ENCODE results near the gene NOM1.

NOM1 gene

GRCh38 chr7:157017603-157018327 lies 68.3 kb downstream of the NOM1 start:
- DNase-seq (ENCODE audit: low read depth in 3 of 3): no peak

DNA sequence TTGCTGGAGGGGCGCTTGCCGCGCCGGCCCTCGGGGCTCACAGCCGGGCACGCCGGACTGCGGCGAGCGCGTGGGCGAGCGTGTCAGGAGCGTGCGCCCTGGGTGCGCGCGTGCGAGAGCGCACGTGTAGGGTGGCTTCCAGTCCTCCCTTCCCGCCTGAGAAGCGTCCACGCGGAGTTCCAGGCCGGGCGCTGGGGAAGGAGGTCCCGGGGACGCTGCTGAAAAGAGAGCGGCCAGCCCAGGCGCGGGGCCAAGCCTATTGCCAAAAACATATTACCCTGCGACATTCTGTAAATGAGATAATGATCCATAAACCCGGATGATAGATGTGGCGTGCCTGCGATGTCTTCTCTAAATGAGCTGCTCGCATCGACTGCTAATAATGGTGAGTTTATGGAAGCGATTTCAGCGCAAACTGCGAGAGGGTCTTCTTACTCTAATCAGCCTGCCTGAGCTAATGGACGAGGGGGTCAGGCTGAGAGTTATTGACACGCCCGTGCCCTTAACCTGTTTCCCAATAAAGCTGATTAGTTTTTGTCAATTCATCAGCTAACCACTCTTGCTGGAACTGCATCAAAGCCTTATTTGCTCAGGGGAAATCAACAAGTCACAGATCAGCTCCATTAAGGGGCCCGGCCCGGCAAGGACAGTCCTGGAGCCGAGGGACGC lies 69.0 kb downstream of the NOM1 start:
- DNase-seq (ENCODE audit: low read depth in 3 of 3): no peak

DNA sequence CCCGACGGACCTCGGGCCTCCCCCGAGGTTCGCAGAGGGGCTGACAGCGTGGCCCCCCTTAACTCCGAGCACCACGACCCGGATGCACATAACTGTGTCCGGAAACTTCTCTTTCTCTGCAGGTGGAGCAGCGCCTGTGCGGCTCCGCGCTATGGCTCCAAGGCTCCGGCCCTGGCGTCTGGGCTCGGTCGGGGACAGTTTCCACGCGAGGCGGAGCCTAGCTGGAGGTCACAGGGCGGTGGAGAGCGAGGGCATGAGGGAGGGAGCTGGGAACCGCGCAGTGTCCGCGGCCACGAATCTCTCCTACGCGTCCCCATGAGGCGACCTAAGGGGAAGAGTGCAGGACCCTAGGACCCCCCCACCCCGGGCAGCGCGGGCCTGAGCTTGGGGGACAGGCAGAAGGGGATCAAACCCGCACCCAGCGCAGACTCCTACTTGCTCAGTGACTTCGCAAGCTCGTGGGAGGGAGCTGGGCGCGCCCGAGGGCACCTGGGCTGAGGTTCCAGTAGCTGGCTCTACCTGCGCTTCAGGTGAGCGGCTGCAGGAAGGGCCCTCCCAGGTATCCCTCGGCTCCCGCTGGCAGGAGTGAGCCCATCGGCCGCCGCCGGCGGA lies 69.6 kb downstream of the NOM1 start:
- no peak for DNase-seq (ENCODE audit: low read depth in 3 of 3)

DNA sequence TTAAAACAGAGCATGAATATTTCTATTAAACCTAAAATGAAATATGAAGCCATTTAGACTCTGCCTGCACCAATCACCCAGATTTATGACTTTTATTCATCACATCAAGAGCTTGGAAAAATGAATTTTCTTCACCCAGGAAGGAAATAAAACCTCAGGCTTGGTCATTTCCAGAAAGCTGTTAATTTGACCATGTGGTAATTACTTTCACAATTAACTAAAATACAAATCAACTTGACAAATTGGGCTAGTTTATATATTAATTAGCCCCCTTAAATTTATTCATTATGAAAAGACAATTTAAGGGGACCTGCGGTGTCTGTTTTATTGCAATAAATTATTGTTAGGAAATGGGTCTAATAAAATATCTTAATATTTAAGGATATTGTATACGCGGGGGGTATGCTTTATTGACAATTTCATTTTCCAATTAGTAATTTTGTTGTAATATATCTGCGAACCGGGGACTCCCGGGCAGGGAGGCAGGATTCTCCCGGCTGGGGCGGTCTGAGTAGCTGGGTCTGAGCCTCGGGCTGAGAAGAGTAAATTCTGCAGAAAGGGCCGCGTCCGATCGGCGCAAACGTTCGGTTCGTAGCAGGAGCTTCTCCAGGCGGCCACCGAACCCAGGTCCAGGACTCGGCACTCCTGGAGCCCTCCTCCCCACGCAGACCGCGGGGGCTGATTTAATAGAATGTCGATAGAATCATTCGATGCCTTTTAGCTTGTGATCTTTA lies 70.4 kb downstream of the NOM1 start:
- no peak for DNase-seq (ENCODE audit: low read depth in 3 of 3)

DNA sequence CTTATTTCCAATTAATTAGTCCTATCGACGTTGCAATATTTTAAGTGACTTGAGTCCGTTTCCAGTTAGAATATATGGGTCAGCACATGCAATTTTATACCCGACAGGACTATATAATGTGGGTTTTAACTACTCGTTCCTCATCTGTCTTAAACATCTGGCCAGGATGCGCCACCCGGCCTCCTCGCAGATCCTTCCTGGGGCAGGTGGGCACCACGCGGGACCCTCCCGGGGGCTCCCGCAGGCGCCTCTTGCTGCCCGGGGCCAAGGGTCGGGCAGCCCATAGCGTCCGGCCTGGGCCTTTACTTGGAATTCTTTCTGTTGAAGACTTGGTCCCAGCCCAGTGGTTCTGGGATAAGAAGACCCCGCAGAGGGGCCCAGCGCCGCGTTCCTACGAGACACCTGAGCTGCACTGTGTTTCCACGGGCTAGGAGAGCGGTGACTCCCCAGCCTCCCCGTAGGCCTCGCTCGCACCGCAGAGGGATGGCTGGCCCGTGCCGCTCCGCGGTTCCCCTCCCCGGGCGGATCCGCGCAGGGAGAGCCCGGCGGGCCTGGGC lies 71.1 kb downstream of the NOM1 start:
- DNase-seq (ENCODE audit: low read depth in 3 of 3): no peak

DNA sequence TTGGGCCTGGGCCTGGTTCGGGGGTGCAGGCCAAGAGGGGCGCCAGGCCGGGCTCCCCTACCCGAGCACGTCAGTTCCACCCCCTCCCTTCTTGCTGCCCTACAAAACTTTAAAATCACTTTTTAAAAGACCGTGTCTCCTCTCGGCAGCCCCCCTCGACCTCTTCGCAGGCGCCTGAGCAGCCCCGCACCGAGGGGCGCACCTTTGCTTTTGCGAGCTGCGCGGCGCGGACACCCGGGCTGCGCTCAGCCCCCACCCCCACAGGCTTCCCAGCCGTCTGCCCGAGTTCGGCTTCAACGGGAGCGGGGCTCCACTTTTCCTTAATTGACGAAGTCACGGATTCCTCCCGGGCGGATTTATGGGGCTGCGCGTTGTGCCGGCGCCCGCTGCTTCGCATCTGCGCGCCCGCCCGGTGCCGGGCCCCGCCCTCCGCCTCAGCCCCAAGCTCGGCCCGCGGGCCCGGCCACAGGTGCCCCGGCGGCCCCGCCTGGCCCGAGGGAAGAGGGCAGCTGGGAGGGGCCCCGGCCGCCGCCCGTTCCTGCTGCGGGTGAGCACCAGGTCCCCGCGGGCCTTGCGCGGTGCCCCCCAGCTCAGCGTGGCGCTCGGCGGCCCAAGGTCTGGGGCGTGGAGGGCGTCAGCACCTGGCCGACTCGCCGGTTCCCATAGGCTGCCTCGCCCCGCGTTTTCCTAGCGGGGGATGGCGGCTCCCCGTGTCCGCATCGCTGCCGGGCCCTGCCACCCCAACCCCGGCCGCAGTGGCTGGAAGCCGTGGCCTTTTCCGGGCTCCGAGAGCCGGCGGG lies 71.8 kb downstream of the NOM1 start:
- DNase-seq (ENCODE audit: low read depth in 3 of 3): no peak

GRCh38 chr7:157021871-157022680 lies 72.6 kb downstream of the NOM1 start:
- no peak for DNase-seq (ENCODE audit: low read depth in 3 of 3)

Measured in stimulated activated CD4-positive, alpha-beta T cell treated with anti-CD3 and anti-CD28 coated beads, TNF-alpha, amount 100 ng/mL, for 48 hours (primary cell).